Prostate gland (tissue), 2 donors: Measurements from ENCODE around the gene NEK7.

Experiments
- POLR2A ChIP-seq: fragments of 450-650 bp; IDR thresholded peaks from one replicate; pipeline ENCODE4 v1.6.1; 2016; ENCODE audit warnings: antibody characterized with exemption, mild to moderate bottlenecking
- POLR2AphosphoS5 ChIP-seq: sonication (generic); formaldehyde crosslinking; IDR thresholded peaks from one replicate; pipeline ENCODE4 v1.6.1; 2017; ENCODE audit warnings: antibody characterized with exemption
- TF ChIP-seq, protein P1 (sequence below), 4 experiments: fragments of 200-600 bp in 2 of 4; fragments of 450-650 bp in 2 of 4; sonication (generic) in 2 of 4; IDR thresholded peaks; 1 replicate in 3 of 4; 2 replicates in 1 of 4; pipeline ENCODE4 v1.5.1; 2016 to 2019; ENCODE audit warnings: antibody characterized with exemption in 4 of 4, mild to moderate bottlenecking in 2 of 4, moderate library complexity in 2 of 4

DNA sequence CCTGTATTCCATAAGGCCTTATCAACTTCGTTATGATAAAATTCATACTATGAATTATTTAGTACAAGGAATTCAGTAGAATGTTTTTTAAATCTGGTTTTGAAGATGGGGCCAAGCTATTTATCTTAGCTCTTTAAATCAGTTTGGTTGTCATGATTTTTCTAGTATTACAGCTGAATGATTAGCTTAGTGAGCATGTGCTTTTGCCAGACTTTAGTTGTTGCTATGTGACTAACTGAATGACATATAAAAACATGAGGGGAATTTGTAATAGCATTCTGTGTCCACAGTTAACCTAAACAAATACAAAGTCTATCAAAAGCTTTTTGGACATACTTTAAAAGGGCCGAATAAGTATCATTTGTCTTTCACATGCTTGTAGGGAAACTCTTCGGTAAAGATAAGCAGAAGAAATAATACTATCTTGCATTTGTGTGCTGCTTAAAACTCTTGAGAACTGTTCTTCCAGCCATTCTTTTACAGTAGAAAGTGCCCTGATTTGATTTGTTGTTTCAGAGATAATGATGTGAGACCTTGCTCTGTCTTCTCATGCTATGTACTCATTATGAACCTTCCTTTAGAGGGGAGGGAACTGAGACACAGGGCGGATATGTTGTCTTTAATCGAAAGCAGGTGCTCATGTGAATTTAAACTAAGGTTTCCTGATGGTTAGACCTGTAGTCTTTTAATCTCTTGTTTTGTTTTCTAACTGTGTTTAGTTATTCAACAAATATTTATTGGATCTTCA is 18.8 kb downstream of the NEK7 start:
- TF ChIP-seq, protein P1, sequence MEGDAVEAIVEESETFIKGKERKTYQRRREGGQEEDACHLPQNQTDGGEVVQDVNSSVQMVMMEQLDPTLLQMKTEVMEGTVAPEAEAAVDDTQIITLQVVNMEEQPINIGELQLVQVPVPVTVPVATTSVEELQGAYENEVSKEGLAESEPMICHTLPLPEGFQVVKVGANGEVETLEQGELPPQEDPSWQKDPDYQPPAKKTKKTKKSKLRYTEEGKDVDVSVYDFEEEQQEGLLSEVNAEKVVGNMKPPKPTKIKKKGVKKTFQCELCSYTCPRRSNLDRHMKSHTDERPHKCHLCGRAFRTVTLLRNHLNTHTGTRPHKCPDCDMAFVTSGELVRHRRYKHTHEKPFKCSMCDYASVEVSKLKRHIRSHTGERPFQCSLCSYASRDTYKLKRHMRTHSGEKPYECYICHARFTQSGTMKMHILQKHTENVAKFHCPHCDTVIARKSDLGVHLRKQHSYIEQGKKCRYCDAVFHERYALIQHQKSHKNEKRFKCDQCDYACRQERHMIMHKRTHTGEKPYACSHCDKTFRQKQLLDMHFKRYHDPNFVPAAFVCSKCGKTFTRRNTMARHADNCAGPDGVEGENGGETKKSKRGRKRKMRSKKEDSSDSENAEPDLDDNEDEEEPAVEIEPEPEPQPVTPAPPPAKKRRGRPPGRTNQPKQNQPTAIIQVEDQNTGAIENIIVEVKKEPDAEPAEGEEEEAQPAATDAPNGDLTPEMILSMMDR (IDR thresholded peaks at IDR 0.05), result no peak
- TF ChIP-seq POLR2A, result no peak
- no peak for TF ChIP-seq POLR2AphosphoS5
